ENCODE measurements around the gene COL7A1.

Gene COL7A1

GRCh38 chr3:48518638-48519276 is 76.4 kb downstream of the COL7A1 start:
- peak in 2 of 10 donors; percentile 7 to 24 for DNase-seq
- intact Hi-C loops (cut with DNase I), result no loop called here

GRCh38 chr3:48518069-48518468 is 77.1 kb downstream of the COL7A1 start:
- DNase-seq, result peak in 2 of 10 donors; percentile 49 to 62

GRCh38 chr3:48516571-48516970 is 78.6 kb downstream of the COL7A1 start:
- peak in 2 of 10 donors; percentile 19 to 56 for DNase-seq
- intact Hi-C loops (cut with DNase I), result no loop called here

More at GRCh38 chr3:48518069-48518468, 77.1 kb downstream of the COL7A1 start:
- intact Hi-C loops (cut with DNase I), result no loop called here

GRCh38 chr3:48514431-48515227 is 80.5 kb downstream of the COL7A1 start:
- intact Hi-C loops (cut with DNase I), result no loop called here
- peak in 1 of 10 donors; percentile 18 for DNase-seq
